GM21619 (cell line): ENCODE data around the gene C1orf232.

ENCODE experiments used
- ATAC-seq: cut with Tn5 transposase; IDR thresholded peaks from one replicate; pipeline ENCODE4 v1.9.1; 2021; ENCODE audit not compliant: unreplicated experiment

C1orf232 gene

DNA sequence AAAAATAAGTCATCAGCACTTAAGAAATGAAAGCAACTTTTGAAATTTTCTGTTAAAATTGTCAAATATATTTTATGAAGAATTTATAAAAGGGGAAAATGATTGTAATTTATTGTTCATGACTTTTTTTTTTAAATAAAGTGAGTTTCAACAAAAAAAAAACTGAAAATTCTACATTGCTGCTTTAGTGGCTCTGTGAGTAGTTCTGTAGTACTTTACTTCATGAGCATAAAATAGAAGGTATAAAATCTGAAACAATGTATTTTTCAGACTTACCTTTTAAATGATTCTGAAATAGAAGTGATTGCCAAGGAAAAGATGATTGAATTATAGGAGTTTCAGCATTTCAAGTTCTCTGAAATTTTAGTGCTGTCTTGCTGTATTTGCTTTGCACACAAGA is 43.4 kb downstream of the C1orf232 start:
- no peak for ATAC-seq

DNA sequence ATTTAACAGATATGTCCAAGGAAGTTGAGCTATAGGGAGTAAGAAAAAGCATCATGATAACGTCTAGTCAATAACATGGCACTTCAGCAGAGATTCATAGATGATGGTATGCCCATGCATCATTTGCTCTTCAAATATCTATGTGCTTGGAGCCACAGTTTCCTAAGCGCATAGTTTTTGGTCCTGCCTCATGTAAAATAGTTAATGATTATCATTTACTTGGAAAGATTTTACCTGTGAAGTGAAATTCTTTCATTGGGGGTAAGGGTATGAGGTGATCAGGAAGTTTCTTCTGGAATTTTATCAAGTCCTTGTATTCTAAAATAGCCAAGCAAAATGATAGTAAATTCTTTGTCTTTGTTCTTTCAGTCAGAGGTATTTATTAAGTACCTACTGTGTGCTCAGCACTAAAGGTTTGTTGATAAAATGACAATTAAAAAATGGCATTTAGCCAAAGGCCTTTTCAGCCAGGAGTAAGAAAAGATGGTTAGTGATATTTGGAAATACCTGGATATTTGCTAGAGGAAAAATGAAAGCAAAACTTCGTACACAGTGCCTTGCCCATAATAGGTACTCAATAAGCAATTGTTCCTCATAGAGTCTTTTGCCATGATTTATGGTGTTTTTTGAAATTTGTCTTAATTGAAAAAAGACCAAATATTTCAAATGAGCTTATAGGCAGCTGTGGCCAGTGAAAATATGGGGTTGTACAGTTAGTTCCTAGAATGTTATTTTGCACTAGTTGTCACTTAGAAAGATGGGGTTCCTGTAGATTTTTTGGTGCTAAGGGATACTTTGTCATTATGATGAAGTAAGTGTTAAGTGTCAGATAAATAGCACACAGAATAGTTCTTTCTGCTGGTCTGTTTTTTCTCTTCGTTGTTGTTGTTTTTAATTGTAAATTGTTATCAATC is 44.1 kb downstream of the C1orf232 start:
- ATAC-seq: no peak

DNA sequence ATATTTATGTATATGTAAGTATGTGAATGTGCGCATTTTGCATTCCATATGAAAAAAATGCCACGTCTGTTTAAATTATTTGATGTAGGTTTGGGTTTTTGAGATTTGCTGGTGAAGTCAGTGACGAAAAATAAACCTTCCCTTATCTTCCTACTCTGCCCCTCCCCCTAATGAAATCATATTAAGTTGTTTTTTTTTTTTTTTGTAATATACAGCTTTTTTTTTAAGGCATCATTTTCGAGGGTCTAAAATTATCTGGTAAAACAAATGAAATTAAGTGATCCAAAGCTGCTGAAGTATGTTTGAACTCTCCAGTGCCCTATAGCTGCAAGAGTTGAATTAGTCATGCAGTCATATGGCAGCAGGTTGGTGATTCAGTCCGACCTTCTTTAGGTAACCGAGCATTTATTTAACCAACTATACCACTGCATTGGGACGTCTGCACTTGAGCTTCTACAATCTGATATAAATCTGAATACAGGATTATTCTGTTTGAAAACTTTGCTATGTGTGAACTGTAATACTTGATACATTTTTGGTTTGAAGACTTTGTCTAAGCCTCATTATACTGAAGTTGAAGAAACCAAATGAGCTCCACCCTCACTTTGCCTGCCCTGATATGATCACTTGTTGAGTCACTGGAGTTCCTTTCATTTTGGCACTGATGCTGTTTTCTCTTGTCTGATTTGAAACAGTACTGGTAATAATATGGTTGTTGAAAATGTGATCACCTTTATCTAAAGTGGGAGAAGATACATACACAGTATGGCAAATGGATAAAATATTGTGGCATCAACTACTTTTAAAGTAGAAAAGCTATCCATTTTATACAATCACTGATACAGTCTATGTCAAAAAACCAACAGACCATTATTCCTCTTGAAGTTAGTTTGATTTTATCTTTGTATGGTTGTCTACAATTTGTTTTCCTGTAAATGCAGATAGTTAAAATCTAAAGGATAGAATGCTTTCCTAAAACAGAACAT is 45.5 kb downstream of the C1orf232 start:
- ATAC-seq: no peak

DNA sequence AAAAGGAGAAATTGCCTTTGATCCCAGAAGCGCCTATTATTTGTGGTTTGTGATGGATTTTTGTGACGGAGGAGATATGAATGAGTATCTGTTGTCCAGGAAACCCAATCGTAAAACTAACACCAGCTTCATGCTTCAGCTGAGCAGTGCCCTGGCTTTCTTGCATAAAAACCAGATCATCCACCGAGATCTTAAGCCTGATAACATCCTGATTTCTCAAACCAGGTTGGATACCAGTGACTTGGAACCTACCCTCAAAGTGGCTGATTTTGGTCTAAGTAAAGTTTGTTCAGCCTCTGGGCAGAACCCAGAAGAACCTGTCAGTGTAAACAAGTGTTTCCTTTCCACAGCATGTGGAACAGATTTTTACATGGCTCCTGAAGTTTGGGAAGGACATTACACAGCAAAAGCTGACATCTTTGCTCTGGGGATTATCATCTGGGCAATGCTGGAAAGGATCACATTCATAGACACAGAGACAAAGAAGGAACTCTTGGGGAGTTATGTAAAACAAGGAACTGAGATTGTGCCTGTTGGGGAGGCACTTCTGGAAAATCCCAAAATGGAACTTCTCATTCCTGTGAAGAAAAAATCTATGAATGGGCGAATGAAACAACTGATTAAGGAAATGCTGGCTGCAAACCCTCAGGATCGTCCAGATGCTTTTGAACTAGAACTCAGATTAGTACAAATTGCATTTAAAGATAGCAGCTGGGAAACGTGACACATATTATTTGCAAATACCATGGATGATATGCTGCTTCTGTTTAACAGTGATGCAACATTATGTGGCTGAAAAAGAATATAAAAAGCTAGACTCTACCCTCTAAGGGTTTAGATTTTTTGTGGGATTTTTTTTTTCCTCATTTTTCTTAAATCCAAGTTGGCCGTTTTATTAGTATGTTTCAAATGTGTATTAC is 46.6 kb downstream of the C1orf232 start:
- no peak for ATAC-seq

DNA sequence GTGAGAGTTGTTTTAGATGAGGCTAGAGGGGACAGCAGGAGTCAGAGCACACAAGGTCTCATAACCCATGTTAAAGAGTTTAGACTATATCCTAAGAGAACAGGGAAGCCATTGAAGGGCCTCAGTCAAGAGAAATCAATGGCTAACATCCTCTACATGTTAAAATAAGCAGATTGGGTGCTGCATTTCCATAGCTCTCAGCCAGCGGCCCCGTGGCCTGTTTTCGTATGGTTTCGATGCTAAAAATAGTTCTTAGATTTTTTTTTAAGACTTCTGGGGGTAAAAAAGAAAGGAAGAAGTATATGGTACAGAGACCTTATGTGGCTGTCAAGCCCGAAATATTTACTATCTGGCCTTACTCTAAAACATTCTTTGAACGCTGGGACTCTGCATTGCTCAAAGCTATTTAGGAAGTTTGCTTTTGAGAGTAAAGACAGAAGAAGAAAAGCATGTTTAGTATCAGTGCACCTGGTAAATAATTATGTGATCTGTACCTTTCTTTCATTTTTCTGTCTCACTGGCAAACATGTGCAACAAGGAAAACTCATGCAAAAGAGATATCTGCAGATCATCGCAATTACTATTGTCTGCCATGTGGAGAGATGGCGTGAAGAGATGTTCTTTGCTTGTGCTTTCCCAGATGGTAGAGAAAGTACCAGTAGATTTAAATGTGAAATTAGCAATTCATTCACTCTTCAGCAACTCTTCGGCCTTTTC is 48.7 kb downstream of the C1orf232 start:
- ATAC-seq: no peak

DNA sequence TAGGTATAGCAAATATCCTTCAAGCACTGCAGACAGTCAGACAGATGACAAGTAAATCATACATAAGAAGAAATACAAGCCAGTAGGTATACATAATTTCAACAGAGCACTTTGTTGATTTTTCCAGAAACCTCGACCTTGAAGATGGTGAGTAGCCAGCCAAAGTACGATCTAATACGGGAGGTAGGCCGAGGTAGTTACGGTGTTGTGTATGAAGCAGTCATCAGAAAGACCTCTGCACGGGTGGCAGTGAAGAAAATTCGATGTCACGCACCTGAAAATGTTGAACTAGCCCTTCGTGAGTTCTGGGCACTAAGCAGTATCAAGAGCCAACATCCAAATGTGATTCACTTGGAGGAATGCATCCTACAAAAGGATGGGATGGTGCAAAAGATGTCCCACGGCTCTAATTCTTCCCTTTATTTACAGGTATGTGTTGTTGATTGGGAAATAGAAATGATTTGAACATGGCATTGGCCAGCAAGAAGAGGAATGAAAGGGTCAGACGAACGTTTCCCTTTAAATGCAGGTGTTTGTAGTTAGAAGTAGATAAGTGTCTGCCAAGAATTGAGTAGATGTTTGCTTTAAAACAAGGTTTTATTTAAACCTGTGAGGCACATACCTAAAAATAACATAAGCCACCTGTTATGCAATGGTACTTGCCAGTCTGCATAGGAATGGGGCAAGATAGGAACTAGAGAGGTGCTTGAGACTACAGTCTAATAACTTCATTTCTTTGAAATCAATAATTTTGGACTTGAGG is 54.4 kb downstream of the C1orf232 start:
- no peak for ATAC-seq
